Fibroblast of skin of left biceps (primary cell): ENCODE results near the gene ZSCAN10.

Source experiments
- DNase-seq, 2 experiments: peaks; one replicate each; pipeline ENCODE4 v3.0.0-alpha.2; 2013; ENCODE audit warnings: low read depth in 2 of 2

Gene ZSCAN10

DNA sequence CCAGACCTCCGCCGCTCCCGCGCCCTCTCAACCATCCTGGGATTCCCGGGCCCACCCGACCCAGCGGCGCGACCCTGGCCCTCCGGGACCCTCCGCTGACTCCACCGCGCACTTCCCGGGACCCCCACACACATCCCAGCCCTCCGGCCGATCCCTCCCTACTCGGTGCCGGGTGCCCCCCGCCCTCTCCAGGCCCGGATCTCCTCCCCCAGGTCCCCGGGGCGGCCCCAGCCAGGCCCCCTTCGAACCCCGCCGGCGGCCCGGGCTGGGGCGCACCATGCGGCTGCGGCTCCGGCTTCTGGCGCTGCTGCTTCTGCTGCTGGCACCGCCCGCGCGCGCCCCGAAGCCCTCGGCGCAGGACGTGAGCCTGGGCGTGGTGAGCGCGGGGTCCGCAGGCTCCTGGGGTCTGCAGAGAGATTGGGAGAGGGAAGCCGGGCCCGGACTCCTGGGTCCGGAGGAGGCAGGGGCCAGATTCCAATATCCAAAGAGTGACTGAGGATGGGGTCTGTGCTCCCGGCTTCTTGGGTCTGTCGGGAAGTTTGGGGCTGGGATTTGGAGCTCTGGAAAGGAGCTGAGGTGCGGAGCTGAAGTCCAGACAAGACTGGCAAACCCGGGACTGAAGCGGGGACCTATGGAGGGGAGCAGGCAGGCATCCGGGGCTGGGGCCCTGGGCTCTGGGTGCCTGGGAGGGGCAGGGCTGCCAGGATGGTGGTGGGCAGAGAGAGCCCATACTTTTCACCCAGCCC lies 52.3 kb downstream of the ZSCAN10 start:
- DNase-seq: no peak

DNA sequence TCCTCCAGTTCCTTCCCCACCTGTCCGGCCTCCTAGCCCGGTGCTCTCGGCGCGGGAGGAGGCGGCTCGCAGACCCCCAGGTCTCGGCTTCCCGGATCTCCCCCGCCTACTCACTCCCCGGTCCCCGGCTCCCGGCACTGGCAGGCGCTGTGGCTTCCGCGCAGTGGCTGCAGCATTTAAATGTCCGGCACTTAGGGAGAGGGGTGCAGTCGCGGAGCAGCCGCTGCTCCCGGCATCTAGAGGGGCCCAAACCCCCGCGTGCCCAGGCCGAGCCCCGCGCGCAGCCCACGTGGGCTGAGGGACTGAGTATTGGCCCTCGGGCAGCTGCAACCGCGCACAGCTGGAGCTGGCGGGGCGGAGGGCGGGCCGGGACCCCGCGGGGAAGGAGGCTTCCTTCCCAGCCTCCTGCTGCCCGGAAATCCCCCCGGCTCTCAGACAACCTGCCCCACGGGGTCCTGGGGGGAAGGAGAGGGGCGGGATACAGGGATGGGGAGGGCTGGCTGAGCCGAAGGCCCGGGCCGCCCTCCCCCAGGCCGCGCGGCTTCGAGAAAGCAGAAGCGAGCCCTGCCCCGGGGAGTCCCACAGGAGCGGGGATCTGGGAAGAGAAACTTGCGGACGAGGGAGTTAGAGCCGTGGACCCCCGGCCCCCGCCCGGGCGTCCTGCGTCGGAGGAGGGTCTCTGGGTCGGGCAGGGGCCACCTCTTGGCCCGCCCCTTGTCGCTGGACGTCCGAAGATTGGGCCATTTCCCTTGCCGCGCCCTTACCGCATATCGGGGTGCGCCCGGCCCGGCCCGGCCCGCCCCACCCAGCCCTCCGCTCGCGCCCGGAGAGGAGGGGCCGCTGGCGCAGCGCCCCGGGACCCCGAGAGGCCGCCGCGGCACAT lies 53.1 kb downstream of the ZSCAN10 start, which contains the start of gene MMP25:
Gene MMP25, plus strand, starts transcription at position 804 of the 883 bp plus-strand sequence. CDS start 357 bp downstream, outside the sequence.
- no peak for DNase-seq

DNA sequence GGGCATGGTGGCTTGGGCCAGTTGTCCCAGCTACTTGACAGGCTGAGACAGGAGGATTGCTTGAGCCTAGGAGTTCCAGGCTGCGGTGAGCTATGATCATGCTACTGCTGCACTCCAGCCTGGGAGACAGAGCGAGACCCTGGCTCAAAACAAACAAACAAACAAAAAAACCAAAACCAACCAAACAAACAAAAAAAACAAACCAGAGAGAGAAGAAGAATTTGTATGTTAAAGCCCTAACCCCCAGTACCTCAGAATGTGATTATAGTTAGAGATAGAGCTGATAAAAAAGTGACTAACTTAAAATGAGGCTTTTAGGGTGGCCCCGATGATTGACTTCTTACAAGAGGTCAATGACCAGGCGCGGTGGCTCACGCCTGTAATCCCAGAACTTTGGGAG lies 54.4 kb downstream of the ZSCAN10 start:
- DNase-seq: no peak

DNA sequence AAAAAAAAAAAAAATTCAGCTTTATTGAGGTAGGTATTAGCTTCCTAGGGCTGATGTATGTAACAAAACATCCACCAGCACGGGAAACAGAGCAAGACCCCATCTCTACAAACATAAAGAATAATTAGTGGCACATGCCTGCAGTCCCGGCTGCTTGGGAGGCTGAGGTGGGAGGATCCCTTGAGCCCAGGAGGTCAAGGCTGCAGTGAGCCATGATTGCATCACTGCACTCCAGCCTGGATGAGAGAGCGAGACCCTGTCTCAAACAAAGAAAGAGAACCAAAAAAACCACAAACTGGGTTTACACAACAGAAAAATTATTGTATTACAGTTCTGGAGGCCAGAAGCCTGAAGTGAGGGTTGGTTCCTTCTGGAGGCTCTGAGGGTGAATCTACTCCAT lies 56.7 kb downstream of the ZSCAN10 start:
- no peak for DNase-seq

DNA sequence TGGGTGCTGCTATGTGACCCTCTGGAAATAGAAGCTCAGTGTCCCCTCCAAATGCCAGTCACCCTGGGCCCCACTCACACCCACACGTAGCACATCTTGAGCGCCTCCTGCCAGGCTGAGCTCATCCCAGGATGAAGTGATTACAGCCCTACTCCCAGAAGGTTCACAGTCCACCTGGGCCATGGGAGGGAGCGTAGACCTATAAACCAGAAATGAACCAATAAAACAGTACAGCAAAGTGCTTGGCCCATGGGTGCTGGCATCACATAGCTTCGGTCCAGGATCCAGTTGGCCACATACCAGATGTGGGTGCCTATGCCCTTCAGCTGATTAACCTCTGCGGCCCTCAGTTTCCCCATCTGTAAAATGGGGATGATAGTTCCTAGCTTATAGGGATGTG lies 60.2 kb downstream of the ZSCAN10 start:
- no peak for DNase-seq
